Bronchial epithelial cell (primary cell): ENCODE results near the gene CACNA1G. TPM values are rescaled to one million over a fixed set of nuclear protein-coding genes. Genes with fewer than 3 reads are reported as not detected.

Source experiments
- DNase-seq: peaks from one replicate; pipeline ENCODE4 v3.0.0-alpha.2; 2010; ENCODE audit warnings: low read depth
- FAIRE-seq: peaks from 2 replicates; lab custom pipeline; 2011; peaks lifted over from hg19 to GRCh38; lab: Jason Lieb, UNC
- H3K27me3 ChIP-seq: 2 replicates; pipeline ENCODE4 v1.5.1; 2011; ENCODE audit warnings: low read length; ENCODE audit not compliant: control insufficient read depth, insufficient read depth
- H3K36me3 ChIP-seq: 2 replicates; pipeline ENCODE4 v1.5.1; 2011; ENCODE audit warnings: low read length; ENCODE audit not compliant: control insufficient read depth, insufficient read depth
- H3K4me3 ChIP-seq: 2 replicates; pipeline ENCODE4 v1.5.1; 2011; ENCODE audit warnings: mild to moderate bottlenecking, low read depth, low read length, control low read depth
- total RNA-seq: library from RNA; depleted of rRNA; stranded (reverse); fragments of >200 nt; gene quantifications from 2 replicates; pipeline ENCODE4 v1.2.1, GENCODE V29; 2014
- TF ChIP-seq, protein P1 (sequence below): IDR thresholded peaks from 2 replicates; pipeline ENCODE4 v1.5.1; 2011; ENCODE audit warnings: mild to moderate bottlenecking, moderate library complexity, low read length, control low read depth, inconsistent platforms; ENCODE audit not compliant: insufficient read depth, severe bottlenecking

CACNA1G gene
- total RNA-seq, 1 donor from 2014 or later: not detected

DNA sequence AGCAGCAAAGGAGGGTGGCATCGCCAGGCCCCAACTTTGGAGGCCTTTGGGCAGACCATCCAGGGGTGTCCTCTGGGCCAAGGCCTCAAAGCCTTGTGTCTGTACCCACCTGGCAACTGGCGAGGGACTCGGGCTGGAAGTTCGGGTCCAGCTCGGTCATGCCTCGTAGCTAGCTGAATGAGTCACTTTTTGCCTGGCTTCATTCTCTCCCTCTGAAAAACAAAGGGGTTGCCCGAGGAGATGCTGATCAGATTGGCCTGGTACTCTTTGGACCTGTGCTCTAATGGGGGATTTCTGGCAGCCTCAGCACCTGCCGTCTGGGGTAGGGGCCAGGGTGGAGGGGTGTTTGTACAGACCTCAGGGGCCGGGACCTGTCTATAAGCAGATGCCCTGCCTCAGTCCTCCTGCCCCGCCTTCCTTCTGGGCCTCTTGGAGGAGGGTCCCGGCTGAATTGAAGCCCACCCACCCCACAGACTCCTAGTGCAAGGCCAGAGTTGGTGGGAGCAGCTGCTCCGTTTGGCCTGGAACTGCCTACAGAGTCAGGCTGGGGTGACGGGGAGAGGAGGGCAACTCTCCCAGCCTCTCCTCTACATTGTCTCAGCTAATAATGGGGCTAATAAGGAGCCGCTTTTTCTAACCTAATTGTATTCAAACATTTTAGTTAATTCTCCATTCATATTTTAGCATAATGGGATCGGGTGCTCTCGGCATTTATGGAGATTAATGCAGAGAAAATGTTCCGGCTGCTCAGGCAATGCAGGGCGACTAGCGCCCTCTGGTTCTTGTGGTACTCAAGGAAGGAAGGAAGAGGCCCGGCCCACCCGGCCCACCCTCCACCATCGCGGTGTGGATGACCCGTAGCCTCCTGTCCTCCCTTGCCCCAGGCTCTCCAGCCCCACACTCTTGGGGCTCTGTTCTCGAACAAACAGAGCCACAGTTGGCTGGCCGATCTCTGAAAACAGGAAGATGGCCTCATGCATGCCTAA is 52.8 kb downstream of the CACNA1G start:
- TF ChIP-seq, protein P1, sequence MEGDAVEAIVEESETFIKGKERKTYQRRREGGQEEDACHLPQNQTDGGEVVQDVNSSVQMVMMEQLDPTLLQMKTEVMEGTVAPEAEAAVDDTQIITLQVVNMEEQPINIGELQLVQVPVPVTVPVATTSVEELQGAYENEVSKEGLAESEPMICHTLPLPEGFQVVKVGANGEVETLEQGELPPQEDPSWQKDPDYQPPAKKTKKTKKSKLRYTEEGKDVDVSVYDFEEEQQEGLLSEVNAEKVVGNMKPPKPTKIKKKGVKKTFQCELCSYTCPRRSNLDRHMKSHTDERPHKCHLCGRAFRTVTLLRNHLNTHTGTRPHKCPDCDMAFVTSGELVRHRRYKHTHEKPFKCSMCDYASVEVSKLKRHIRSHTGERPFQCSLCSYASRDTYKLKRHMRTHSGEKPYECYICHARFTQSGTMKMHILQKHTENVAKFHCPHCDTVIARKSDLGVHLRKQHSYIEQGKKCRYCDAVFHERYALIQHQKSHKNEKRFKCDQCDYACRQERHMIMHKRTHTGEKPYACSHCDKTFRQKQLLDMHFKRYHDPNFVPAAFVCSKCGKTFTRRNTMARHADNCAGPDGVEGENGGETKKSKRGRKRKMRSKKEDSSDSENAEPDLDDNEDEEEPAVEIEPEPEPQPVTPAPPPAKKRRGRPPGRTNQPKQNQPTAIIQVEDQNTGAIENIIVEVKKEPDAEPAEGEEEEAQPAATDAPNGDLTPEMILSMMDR: no peak
- FAIRE-seq (no peak), DNase-seq (peak; percentile 15)
- H3K4me3 ChIP-seq: no peak overlapping the region
- H3K36me3 ChIP-seq: no peaks in the 10 kb centered on the region
- H3K27me3 ChIP-seq: no peaks in the 10 kb centered on the region

GRCh38 chr17:50614471-50615051 is 54.0 kb downstream of the CACNA1G start:
- FAIRE-seq (no peak), DNase-seq (no peak)
- H3K36me3 ChIP-seq: no peaks in the 10 kb centered on the region
- H3K4me3 ChIP-seq: no peak overlapping the region
- TF ChIP-seq, protein P1: no peak
- no peaks in the 10 kb centered on the region for H3K27me3 ChIP-seq

DNA sequence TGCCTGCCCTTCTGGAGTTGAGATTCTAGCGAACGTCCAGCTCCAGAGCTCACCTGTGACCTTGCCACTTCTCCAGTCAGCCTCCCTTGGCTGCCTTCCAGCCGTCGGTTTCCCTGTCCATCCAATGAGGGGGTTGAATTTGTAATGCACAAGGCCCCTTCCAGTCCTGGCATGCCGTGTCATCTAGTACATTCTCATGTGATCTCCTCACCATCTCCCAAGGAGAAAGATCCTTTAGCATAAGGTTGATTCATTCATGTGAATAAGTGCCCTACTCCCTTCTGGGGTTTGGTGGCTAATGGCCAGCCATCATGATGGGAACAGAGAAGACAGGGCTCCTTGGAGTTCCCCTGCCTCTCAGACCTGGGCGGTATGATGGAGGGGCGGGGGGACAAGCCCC is 55.3 kb downstream of the CACNA1G start:
- DNase-seq: peak; percentile 46
- peak; percentile 90 for FAIRE-seq
- Histone ChIP-seq H3K4me3 (no peak overlapping the region), H3K27me3 (no peaks in the 10 kb centered on the region), H3K36me3 (no peaks in the 10 kb centered on the region)
- TF ChIP-seq, protein P1: no peak

DNA sequence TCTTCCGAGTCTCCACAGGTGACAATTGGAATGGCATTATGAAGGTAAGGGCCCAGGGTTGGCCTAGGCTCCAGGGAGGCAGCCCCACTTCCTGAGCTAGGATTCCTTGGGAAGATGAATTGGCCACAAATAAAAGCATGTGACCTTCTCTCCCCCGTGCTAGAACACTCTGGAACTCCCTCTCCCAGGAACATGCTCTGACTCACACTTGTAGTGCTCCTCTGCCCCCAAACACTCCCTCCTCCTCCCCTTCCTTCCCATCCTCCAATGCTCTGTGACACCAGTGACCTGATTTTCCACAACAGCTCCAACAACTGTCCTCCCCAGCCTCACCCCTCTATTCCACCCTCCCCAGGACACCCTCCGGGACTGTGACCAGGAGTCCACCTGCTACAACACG is 57.8 kb downstream of the CACNA1G start:
- peak; percentile 7 for FAIRE-seq
- Histone ChIP-seq H3K27me3 (peaks cover 5% of the 10 kb centered on the region), H3K4me3 (no peak overlapping the region), H3K36me3 (no peaks in the 10 kb centered on the region)
- TF ChIP-seq, protein P1: no peak
- DNase-seq: peak; percentile 25

GRCh38 chr17:50618941-50619340 is 58.4 kb downstream of the CACNA1G start:
- TF ChIP-seq, protein P1: no peak

More at GRCh38 chr17:50618941-50619340, 58.4 kb downstream of the CACNA1G start:
- Histone ChIP-seq H3K4me3 (no peak overlapping the region), H3K36me3 (no peaks in the 10 kb centered on the region), H3K27me3 (peaks cover 5% of the 10 kb centered on the region)
- FAIRE-seq: no peak
- peak; percentile 22 for DNase-seq
